HG03064 (cell line): Measurements from ENCODE around the gene BANP.
"Not testable (repeated sequence)": the region's sequence is repeated elsewhere in the genome, so short reads cannot be mapped to it uniquely, and the experiment has no call there.

Experiments
- ATAC-seq: cut with Tn5 transposase; IDR thresholded peaks from one replicate; pipeline ENCODE4 v1.9.1; 2021; ENCODE audit warnings: low read depth; ENCODE audit not compliant: unreplicated experiment

Gene BANP

GRCh38 chr16:88076211-88076931, 125.1 kb downstream of the BANP start:
- ATAC-seq = no peak

DNA sequence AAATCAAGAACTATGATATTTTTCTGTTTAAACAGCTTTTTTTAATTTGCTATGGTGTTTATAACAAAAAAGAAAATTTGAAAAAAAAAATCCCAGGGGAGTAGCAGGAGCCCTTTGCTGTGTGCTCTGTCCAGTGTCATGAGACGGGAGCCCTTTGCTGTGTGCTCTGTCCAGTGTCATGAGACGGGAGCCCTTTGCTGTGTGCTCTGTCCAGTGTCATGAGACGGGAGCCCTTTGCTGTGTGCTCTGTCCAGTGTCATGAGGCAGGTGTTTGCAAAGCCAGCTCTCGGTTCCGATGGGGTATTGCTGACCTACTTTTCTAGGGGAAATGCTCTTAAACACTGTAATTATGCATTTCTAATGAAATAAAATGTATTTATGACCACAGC, 125.7 kb downstream of the BANP start:
- ATAC-seq = not testable (repeated sequence)

- no peak for ATAC-seq
Observed at GRCh38 chr16:88077328-88078108, 126.3 kb downstream of the BANP start.

DNA sequence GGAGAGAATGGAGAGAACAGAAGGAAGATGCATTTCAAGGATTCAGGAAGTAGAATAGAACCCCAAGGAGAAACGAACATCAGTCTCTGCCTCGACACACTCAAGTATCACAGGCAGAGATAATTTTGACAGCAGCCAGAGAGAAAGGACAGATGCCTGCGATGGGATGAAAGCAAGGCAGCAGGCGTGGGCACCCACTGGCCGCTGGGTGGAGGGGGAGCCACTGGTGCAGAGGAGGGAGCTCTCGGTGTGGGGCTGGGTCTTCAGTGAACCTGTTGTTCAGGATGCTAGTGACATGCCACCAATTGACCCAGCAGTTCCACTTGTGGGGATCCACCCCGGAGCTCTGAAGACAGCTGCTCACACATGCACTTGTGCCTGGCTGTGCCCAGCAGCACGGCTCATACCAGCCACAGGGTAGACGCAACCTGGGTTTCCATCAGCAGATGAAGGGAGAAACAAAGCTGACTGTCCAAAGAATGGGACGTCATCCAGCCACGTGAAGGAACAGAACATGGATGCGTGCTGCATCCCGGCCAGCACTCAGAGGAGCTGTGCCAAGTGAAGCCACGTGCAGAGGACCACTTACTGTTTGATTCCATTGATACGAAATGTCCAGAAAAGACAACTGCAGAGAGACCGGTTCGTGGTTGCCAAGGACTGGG, 127.0 kb downstream of the BANP start:
- no peak for ATAC-seq

GRCh38 chr16:88083582-88083981, 132.3 kb downstream of the BANP start:
- ATAC-seq = no peak

- ATAC-seq = no peak
Observed at GRCh38 chr16:88084881-88085280, 133.6 kb downstream of the BANP start.

GRCh38 chr16:88086571-88087516, 135.6 kb downstream of the BANP start:
- ATAC-seq = no peak

DNA sequence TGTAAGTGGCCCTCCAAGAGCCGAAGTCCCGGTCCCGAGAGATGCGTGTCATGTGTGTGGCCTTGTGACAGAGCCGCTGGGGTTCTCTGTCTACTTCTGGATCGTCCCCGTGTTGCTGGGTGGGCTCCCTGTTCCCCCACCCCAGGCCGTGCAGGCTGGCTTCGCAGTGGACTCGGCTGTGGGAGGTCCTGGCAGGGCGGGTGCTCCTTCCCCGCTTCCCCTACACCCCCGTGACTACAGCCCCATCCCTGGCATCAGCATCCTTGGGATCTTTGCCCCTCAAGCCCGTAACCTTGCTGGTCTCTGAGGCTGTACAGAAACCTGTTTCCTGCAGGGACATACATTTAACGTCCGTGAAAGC, 136.3 kb downstream of the BANP start:
- ATAC-seq = no peak

DNA sequence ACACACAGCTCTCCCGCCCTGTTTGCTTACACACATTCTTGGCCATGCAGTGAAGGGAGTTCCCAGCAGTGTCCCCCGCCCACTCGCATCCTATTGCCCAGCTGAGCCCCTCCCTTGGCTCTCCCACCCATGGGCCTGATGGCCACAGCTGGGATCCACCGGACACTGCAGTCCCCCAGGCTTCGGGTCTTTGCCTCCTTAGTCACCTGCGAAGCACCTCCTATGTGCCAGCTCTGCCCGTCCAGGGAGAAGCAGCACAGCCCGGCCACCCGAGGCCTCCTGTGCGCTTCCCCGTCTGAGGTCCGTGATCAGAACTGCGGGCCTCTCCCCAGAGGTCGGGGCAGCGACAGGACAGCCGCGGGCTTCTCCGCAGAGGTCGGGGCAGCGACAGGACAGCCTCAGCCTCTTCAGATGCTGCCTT, 136.9 kb downstream of the BANP start:
- no peak for ATAC-seq

- not testable (repeated sequence) for ATAC-seq
Observed at GRCh38 chr16:88088611-88089010, 137.4 kb downstream of the BANP start.

DNA sequence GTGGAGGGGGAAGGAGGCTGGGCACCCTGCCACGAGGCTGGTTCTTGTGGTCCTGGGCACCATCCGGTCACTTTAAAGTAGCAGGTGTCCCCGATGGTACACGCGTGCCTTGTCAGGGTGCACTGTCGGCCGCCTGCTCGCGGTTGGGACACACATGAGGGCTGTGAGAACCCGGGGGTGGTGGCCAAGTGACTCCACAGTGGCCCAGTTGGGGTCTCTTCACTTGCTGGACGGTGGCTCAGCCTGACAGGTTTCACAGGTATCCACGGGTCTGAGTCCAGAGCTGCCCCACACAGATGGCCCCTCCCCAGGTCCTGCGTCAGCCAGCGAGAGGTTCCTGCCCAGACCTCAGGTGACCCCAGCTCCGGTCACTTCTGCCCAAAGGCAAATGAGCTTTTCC, 137.8 kb downstream of the BANP start:
- not testable (repeated sequence) for ATAC-seq

GRCh38 chr16:88089632-88090376, 138.6 kb downstream of the BANP start:
- not testable (repeated sequence) for ATAC-seq

GRCh38 chr16:88090377-88091175, 139.3 kb downstream of the BANP start:
- ATAC-seq = not testable (repeated sequence)

- ATAC-seq = not testable (repeated sequence)
Observed at GRCh38 chr16:88091221-88091971, 140.2 kb downstream of the BANP start.

DNA sequence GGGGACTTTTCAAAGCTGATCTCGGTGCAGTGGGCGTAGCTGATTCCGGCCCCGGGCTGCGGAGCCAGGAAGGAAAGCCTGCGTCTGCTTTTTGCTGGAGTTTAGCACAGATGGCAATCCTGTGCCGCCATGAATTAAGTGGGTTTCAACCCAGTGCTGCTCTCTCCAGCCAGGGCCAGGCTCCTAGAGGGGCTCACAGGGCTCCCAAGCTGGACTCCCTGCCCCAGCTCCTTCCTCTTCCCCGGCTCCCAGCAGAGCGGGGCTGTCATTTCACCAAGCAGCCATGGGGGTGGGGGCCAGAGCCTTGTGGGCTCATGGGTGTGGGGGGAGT, 140.7 kb downstream of the BANP start:
- ATAC-seq = not testable (repeated sequence)

DNA sequence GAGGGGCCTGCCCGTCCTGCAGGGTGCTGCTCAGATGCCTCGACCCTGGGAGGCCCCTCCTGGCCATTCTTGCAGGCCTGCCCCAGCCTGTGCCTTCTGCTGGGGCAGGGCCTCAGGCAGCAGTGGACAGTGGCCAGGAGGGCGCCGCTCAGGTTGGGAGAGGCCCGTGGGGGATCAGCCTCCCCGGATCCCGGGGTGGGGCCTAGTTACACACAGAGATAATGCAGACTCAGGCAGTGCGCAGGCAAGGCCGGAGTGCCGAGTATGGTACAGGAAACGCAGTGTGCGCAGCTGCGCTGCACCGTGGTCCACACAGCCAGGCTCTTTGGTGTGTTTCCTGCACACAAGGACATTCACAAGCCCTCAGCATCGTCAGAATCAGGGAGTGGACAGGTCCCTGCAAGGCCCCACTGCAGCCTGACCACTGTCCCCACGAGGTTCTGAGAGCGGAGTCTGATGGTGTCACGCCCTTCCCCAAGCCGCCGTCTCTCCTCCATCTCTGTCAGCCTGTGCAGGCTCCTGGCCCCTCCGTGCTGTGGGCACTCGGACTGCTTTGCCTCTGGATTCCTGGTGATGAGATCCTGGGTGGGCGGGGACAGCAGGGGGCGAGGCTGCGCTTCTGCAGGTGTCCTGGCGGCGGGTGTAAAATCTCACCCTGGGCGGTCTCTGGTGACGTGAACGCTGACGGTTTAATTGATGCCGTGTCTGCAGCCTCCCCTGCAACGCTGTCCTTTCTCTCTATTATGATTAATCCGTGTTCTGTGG, 141.7 kb downstream of the BANP start:
- not testable (repeated sequence) for ATAC-seq

DNA sequence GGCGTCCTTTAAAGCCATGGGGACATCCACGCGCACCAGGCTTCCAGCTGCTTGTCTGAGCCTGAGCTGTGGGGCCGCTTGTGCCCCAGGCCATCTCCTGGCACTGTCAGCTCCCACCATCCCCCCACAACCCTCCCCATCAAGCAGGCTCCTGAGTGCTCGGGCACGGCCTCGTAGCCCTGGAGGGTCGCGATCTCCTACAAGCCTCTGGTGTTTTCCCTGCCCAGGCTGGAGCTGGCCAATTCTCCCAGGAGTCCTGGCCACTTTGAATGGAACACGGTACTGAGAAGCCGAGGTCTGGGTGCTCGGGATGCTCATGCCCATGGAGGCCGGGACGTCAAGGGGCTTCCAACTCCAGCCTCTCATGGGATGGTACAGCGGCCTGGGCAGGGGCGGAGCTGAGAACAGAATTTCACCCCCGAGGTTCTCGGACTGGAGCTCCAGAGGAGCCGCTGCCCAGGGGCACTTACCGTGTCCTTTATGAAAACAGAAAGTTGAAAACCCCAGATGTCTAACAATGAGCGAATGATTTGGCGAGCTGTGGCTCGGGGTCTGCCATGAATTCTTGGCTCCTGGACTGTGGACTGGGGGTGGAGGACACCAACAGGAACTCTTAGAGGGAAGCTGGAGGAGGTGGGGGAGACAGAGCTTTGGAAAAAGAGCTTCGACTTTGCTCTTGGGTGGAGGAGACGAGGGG, 142.5 kb downstream of the BANP start:
- ATAC-seq = not testable (repeated sequence)
